GM19240 (cell line): ENCODE data around the gene AFF3.

Experiments used
- DNase-seq: peaks from one replicate; pipeline ENCODE4 v3.0.0; 2011; ENCODE audit warnings: low spot score; ENCODE audit not compliant: insufficient read length

The AFF3 gene

DNA sequence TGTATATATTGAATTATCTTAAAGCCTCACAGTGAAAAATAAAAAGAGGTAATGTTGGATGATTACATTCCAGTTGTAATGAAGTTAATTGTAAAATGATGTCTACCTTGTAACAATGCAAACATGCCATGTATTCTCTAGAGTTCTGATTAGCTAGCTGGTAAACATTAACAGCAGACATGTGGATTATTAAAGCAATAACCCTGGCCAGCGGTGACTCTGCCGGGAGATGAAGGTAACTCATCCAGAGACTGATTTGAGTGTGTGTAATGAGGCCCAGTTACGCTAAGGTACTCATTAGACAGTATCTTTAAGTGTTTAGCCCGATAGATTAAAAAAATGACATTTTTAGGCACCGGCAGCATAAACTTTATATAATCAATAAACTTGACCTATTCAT is 573.0 kb downstream of the AFF3 start:
- no peak for DNase-seq

GRCh38 chr2:99565227-99565626 is 577.2 kb downstream of the AFF3 start:
- no peak for DNase-seq

GRCh38 chr2:99562516-99562915 is 579.9 kb downstream of the AFF3 start:
- no peak for DNase-seq

DNA sequence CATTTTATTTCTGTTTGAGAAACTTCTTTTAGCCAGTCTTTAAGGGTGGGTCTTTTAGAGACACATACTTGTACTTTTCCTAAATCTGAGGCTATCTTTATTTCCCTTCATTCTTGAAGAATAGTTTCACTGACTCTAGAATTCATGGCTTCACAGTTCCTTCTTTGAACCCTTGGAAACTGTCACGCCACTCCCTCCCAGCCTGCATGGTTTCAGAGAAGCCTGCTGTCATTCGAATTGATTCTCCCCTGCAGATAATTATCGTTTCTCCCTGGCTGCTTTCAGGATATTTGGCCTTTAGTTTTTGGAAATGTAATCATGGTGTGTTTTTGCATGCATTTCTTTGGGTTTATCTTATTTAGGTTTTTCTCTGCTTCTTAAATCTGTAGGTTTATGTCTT is 580.6 kb downstream of the AFF3 start:
- DNase-seq: no peak

GRCh38 chr2:99559075-99559662 is 583.2 kb downstream of the AFF3 start:
- DNase-seq: peak; percentile 77

DNA sequence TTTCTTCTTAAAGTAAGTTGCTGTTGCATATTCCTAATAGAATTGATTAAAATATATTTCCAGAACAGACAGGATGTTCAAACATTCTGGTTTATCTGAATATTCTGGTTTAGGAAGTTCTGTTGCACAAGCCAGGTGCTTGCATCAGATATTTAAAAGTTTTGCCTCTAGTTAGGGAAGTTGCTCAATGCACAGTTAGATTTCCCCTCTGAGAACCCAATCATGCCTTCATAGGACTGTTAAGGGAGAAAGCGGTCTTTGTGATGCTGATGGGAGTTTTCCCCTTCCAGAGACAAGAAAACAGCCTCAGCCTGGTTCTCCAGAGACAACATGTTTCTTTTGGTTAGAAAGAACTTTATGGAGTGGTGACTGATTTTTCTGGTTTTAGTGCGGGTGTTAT is 587.0 kb downstream of the AFF3 start:
- DNase-seq: no peak

- DNase-seq: no peak
These were observed 587.5 kb downstream of the AFF3 start for GRCh38 chr2:99554871-99555270.

DNA sequence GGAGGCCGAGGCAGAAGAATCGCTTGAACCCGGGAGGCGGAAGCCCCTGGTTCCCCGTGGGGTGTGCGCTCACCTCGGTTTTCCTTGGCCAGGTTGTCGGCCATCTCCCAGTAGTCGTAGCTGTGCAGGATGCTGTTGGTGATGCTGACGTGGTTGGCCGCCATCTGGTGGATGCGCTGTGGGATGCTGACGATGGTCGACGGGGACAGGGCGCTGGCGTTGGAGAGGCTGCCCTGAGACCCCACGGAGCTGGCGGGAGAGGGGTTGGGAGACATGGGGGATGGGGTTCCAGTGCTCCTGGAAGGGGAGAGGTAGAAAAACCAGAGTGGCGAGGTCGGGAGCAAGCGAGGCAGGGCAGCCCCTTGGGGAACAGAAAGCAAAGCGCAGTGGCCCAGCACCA is 588.2 kb downstream of the AFF3 start:
- DNase-seq: no peak

DNA sequence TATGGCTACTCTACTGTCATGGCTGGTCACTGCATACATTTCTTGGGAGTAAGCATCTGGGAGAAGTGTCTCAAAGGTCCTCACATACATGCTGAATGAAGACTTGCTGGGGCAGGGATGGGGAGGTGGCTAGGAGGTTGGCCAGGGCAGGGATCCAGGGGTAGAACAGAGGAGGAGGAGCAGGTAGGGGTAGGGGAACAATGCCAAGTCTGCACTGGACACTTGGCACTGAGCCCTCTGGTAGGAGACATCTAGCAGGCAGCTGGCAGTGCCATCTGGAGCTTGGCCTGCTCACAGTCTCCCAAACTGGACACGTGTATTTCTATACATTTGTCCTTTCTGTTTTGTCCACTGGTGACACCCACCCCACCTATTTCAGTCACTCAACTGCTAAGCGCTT is 589.9 kb downstream of the AFF3 start:
- DNase-seq: no peak

GRCh38 chr2:99550368-99550767 is 592.0 kb downstream of the AFF3 start:
- DNase-seq: no peak

DNA sequence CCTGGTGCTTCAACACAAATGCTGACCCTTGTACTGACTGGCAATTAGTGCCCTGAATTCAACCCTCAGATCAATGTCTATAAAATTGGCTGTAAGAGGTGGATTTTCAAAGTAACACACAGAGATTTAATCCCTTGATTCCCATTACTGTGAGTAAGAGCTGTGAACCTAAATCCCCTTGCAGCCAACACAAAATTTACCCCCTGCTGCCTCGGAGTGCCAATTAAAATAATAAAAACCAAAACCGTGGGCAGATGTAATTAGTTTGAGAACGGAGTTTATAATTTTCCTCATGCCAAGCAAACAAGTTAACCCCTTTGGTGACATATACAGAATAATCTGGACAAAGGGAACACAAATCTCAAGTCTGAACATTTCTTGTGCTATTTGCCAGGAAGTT is 596.8 kb downstream of the AFF3 start:
- no peak for DNase-seq

GRCh38 chr2:99545066-99545465 is 597.3 kb downstream of the AFF3 start:
- no peak for DNase-seq

DNA sequence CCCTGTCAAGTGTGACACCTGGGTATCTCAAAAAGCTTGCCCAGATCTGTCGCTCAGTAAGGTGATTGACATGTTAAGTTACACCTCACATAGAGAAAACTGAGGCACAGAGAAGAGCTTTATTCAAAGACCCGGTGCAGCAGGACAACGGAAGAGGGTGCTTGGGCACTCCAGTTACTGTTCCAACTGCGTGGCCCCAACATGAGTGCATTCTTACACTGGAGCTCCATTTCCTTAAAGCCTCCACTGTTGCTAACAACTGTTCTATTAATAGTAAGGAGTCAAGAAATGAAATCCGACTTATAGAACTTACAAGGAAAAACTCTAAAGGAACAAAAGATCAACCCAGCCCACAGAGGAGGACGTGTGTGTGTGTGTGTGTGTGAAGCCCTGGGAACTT is 597.8 kb downstream of the AFF3 start:
- no peak for DNase-seq

DNA sequence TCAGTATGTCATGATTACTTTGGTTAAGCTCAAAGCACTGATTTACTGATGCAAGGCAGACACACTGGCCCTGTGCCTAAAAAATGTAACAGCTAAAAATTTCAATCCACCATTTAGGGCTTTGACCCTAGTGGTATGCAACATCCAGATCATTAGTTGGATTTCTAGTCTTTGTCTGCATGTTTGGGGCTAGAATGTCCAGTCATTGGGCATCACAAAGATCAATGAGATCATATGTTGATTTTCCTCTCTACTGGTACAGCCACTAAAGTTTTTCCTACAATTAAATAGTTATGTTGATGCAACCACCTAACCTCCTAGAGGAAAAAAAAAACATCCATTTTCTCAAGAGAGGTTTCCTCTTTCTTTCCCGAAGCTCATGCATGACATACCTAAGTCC is 599.1 kb downstream of the AFF3 start:
- DNase-seq: no peak

DNA sequence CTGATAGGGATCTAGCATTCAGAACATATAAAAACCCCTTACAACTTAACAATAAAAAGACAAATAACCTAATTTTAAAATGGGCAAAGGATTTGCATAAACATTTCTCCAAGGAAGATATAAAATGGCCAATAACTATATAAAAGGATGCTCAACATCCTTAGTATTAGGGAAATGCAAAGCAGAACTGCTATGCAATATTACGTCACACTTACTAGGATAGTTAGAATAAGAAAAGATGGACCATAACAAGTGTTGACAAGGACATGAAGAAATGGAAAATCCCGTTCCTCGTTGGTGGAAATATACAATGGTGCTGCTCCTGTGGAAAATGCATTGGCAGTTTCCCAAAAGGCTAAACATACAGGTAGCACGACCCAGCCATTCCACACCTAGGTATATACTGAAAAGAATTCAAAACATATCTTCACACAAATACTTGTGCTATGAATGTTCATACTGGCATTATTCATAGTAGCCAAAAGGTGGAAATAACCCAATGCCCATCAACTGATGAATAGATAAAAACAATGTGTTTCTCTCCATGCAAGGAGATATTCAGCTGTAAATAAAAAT is 604.4 kb downstream of the AFF3 start:
- DNase-seq: no peak

GRCh38 chr2:99524056-99524455 is 618.3 kb downstream of the AFF3 start:
- DNase-seq: no peak

DNA sequence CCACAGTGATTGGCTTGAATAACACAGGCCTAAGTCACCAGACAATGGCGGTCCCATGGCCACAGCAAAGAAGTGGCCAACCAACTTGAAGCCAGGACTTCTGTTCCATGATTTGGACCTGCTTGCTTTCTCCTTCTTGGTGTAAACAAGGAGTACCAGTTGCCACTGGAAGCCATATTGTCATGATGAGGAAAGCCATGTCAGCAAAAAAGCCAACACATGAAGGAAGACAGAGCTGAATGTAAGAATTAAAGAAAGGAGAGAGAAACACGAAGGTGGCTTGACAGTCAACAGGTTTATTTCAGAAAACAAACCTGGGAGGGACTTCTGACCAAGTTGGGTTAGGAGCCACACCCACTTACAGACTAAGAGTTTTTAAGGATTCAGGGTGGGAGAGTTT is 620.2 kb downstream of the AFF3 start:
- DNase-seq: no peak

- DNase-seq: no peak
These were observed 621.6 kb downstream of the AFF3 start for GRCh38 chr2:99520813-99521212.

DNA sequence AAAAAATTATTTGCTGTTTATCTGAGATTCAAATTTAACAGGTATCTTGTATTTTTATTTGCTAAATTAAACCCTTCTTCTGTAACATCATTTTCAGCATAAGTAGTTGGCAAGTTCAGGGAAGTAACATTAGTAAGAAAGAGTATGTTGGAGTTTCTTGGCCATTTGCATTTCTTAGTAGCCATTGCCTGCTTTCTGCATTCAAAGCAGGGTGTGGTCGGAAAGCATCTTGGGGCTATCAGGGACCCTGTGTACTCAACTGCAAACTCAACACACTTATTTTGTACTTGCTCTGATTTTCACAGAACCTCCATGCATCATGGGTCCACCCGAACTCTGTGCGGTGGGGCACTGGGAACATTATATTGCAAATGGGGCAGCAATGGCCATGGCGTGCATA is 622.2 kb downstream of the AFF3 start:
- DNase-seq: no peak

DNA sequence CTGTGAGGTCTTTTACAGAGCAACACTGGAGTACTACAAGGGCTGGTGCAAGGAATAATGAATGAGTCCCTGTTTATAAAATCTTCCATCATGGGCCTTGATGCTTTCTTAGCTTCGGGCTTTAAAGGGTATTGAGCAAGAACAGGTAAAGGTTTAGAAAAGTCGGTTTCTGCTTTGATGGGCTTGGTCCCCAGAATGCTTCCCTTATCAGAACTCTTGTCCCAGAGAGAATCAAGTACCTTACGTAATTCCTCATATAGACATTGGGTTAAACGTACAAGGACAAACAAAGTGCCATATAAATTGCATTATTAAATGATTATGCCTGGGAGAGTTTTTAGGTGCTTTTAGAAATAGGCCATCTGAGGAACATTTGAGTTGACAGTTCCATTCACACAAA is 628.0 kb downstream of the AFF3 start:
- no peak for DNase-seq

- no peak for DNase-seq
These were observed 630.2 kb downstream of the AFF3 start for GRCh38 chr2:99512181-99512591.

DNA sequence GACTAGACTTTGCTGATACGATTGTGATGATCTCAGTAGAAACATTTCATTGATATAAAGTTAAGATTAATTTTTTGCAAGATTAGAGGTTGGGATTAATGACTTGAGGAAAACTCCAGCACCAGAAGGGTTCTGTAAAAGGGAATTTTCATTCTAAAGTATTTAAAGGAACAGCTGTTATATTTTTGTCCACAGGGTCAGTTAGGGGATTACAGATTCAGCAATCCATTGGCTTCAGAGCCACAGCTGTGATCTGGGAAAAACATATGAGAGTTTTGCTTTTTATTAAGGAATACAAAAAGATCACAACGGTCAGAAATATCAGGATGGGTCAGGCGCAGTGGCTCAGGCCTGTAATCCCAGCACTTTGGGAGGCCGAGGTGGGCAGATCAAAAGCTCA is 633.0 kb downstream of the AFF3 start:
- no peak for DNase-seq

GRCh38 chr2:99507937-99508818 is 634.2 kb downstream of the AFF3 start:
- DNase-seq: no peak
